Stimulated activated CD8-positive, alpha-beta memory T cell treated with anti-CD3 and anti-CD28 coated beads, Interleukin-15, amount 100 ng/mL, for 24 hours (primary cell): ENCODE data around the gene REPIN1.
A peak's percentile ranks its signal among the peaks of the same experiment; 100 is the strongest.
"Not testable (repeated sequence)": the region's sequence is repeated elsewhere in the genome, so short reads cannot be mapped to it uniquely, and the experiment has no call there.

Experiments
- DNase-seq: peaks from one replicate; pipeline ENCODE4 v3.0.0-alpha.2; 2020; ENCODE audit warnings: low read depth

Gene REPIN1

GRCh38 chr7:150376560-150376959 is 7.9 kb downstream of the REPIN1 start:
- no peak for DNase-seq

- no peak for DNase-seq
These were observed 8.6 kb downstream of the REPIN1 start for GRCh38 chr7:150377196-150377595.

- DNase-seq = no peak
These were observed 9.0 kb downstream of the REPIN1 start for GRCh38 chr7:150377635-150378034.

GRCh38 chr7:150378115-150378852 is 9.7 kb downstream of the REPIN1 start:
- no peak for DNase-seq

GRCh38 chr7:150378853-150379440 is 10.3 kb downstream of the REPIN1 start, which contains the start of gene ZNF775:
TSS of gene ZNF775 (plus strand) at chr7:150379330. CDS start at chr7:150388471, 9,141 bp downstream.
- peak; percentile 83 for DNase-seq

- DNase-seq = no peak
These were observed 11.1 kb downstream of the REPIN1 start for GRCh38 chr7:150379441-150380379.

- no peak for DNase-seq
These were observed 11.8 kb downstream of the REPIN1 start for GRCh38 chr7:150380463-150380862.

- no peak for DNase-seq
These were observed 12.5 kb downstream of the REPIN1 start for GRCh38 chr7:150381096-150381495.

- DNase-seq = no peak
These were observed 13.1 kb downstream of the REPIN1 start for GRCh38 chr7:150381785-150382122.

- DNase-seq = no peak
These were observed 13.7 kb downstream of the REPIN1 start for GRCh38 chr7:150382123-150382843.

GRCh38 chr7:150382844-150383225 is 14.2 kb downstream of the REPIN1 start:
- DNase-seq = no peak

GRCh38 chr7:150383710-150384397 is 15.2 kb downstream of the REPIN1 start:
- DNase-seq = no peak

- no peak for DNase-seq
These were observed 16.0 kb downstream of the REPIN1 start for GRCh38 chr7:150384406-150385301.

- no peak for DNase-seq
These were observed 16.7 kb downstream of the REPIN1 start for GRCh38 chr7:150385302-150385723.

GRCh38 chr7:150385884-150386283 is 17.3 kb downstream of the REPIN1 start:
- DNase-seq = not testable (repeated sequence)

GRCh38 chr7:150388306-150388705 is 19.7 kb downstream of the REPIN1 start:
- DNase-seq = no peak

- DNase-seq = no peak
These were observed 20.3 kb downstream of the REPIN1 start for GRCh38 chr7:150388709-150389531.

- no peak for DNase-seq
These were observed 20.9 kb downstream of the REPIN1 start for GRCh38 chr7:150389532-150389816.

- no peak for DNase-seq
These were observed 21.6 kb downstream of the REPIN1 start for GRCh38 chr7:150390205-150390604.

- DNase-seq = no peak
These were observed 24.7 kb downstream of the REPIN1 start for GRCh38 chr7:150393325-150393724.
